HG03175 (cell line): ENCODE measurements around the gene LSAMP.

Experiments used
- ATAC-seq: cut with Tn5 transposase; IDR thresholded peaks from one replicate; pipeline ENCODE4 v1.9.1; 2021; ENCODE audit warnings: mild to moderate bottlenecking, moderate library complexity; ENCODE audit not compliant: unreplicated experiment

Gene LSAMP

GRCh38 chr3:116179091-116179490 is 266.2 kb downstream of the LSAMP start:
- ATAC-seq: no peak

GRCh38 chr3:116176974-116177555 is 268.2 kb downstream of the LSAMP start:
- ATAC-seq: no peak

GRCh38 chr3:116166121-116166520 is 279.2 kb downstream of the LSAMP start:
- no peak for ATAC-seq

- no peak for ATAC-seq
Measured at GRCh38 chr3:116165641-116166040, 279.6 kb downstream of the LSAMP start.

GRCh38 chr3:116165135-116165534 is 280.2 kb downstream of the LSAMP start:
- ATAC-seq: no peak

GRCh38 chr3:116164039-116164438 is 281.2 kb downstream of the LSAMP start:
- no peak for ATAC-seq

- ATAC-seq: no peak
Measured at GRCh38 chr3:116161575-116162525, 283.4 kb downstream of the LSAMP start.

GRCh38 chr3:116160594-116160993 is 284.7 kb downstream of the LSAMP start:
- ATAC-seq: no peak

GRCh38 chr3:116155841-116156240 is 289.4 kb downstream of the LSAMP start:
- no peak for ATAC-seq

- no peak for ATAC-seq
Measured at GRCh38 chr3:116154389-116154788, 290.9 kb downstream of the LSAMP start.

- ATAC-seq: no peak
Measured at GRCh38 chr3:116153174-116153573, 292.1 kb downstream of the LSAMP start.

GRCh38 chr3:116150655-116151167 is 294.6 kb downstream of the LSAMP start:
- ATAC-seq: no peak

GRCh38 chr3:116148881-116149851 is 296.1 kb downstream of the LSAMP start:
- ATAC-seq: no peak

- no peak for ATAC-seq
Measured at GRCh38 chr3:116145613-116146012, 299.7 kb downstream of the LSAMP start.

- no peak for ATAC-seq
Measured at GRCh38 chr3:116141724-116142123, 303.6 kb downstream of the LSAMP start.

GRCh38 chr3:116140100-116140689 is 305.1 kb downstream of the LSAMP start:
- ATAC-seq: peak; percentile 56

GRCh38 chr3:116139641-116140040 is 305.6 kb downstream of the LSAMP start:
- peak; percentile 39 for ATAC-seq

GRCh38 chr3:116135457-116136085 is 309.7 kb downstream of the LSAMP start:
- ATAC-seq: no peak

GRCh38 chr3:116129187-116129946 is 315.9 kb downstream of the LSAMP start:
- ATAC-seq: no peak
